ENCODE data around the gene NCDN.

Gene NCDN

GRCh38 chr1:35605071-35605866 lies 47.7 kb downstream of the NCDN start:
- Histone ChIP-seq H3K36me3 (ENCODE audit: insufficient read depth) (peaks cover 23% of the 10 kb centered on the region; the same call in 1 of the 2 replicates), H3K4me2 (no peak overlapping the region), H3K79me2 (ENCODE audit: insufficient read depth, low read depth) (peaks cover 29% of the 10 kb centered on the region; the same call in 1 of the 2 replicates), H2AFZ (ENCODE audit: low read depth) (no peak overlapping the region), H3K27me3 (ENCODE audit: insufficient read depth, low read depth) (no peaks in the 10 kb centered on the region), H3K9ac (no peak overlapping the region), H3K4me1 (ENCODE audit: low read depth, poor library complexity, severe bottlenecking) (no peaks in the 10 kb centered on the region), H4K20me1 (ENCODE audit: insufficient read depth) (peaks cover 13% of the 10 kb centered on the region; the same call in 1 of the 2 replicates), H3K27ac (no peak overlapping the region), H3K4me3 (IDR thresholded peaks at IDR 0.05; ENCODE audit: insufficient read depth, low read depth, low read length) (no peak overlapping the region)
- TF ChIP-seq, protein P1, sequence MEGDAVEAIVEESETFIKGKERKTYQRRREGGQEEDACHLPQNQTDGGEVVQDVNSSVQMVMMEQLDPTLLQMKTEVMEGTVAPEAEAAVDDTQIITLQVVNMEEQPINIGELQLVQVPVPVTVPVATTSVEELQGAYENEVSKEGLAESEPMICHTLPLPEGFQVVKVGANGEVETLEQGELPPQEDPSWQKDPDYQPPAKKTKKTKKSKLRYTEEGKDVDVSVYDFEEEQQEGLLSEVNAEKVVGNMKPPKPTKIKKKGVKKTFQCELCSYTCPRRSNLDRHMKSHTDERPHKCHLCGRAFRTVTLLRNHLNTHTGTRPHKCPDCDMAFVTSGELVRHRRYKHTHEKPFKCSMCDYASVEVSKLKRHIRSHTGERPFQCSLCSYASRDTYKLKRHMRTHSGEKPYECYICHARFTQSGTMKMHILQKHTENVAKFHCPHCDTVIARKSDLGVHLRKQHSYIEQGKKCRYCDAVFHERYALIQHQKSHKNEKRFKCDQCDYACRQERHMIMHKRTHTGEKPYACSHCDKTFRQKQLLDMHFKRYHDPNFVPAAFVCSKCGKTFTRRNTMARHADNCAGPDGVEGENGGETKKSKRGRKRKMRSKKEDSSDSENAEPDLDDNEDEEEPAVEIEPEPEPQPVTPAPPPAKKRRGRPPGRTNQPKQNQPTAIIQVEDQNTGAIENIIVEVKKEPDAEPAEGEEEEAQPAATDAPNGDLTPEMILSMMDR (conservative IDR thresholded peaks at IDR 0.05; ENCODE audit: low read depth, low read length): no peak

DNA sequence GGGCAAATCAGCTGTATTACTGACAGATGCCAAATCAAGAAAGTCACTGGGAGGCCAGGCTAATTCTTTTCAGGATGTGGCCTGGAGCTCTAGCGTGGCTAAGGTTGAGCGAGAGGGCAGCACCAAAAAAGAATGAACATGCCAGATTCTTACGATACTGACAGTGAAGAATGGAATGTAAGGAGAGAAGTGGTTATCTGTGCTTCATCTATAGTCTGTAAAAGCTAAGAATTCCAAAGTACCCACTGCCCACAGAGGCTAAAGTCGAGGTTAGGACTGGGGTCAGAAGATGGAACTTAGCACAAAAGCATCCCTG lies 48.2 kb downstream of the NCDN start:
- peaks cover 34% of the 10 kb centered on the region; the same call in 1 of the 2 replicates for H3K79me2 ChIP-seq (ENCODE audit: insufficient read depth, low read depth)
- H3K27me3 ChIP-seq (ENCODE audit: insufficient read depth, low read depth): no peaks in the 10 kb centered on the region
- no peaks in the 10 kb centered on the region for H3K4me1 ChIP-seq (ENCODE audit: low read depth, poor library complexity, severe bottlenecking)
- H3K4me2 ChIP-seq: no peak overlapping the region
- TF ChIP-seq, protein P1 (conservative IDR thresholded peaks at IDR 0.05; ENCODE audit: low read depth, low read length): no peak
- H3K4me3 ChIP-seq (IDR thresholded peaks at IDR 0.05; ENCODE audit: insufficient read depth, low read depth, low read length): no peak overlapping the region
- H3K9ac ChIP-seq: no peak overlapping the region
- H4K20me1 ChIP-seq (ENCODE audit: insufficient read depth): peaks cover 13% of the 10 kb centered on the region; the same call in 1 of the 2 replicates
- no peak overlapping the region for H2AFZ ChIP-seq (ENCODE audit: low read depth)
- no peak overlapping the region for H3K27ac ChIP-seq
- H3K36me3 ChIP-seq (ENCODE audit: insufficient read depth): peaks cover 23% of the 10 kb centered on the region; the same call in 1 of the 2 replicates

GRCh38 chr1:35611655-35612054 lies 54.1 kb downstream of the NCDN start:
- H3K9ac ChIP-seq: no peak overlapping the region
- no peak overlapping the region for H3K27ac ChIP-seq
- H3K27me3 ChIP-seq (ENCODE audit: insufficient read depth, low read depth): no peaks in the 10 kb centered on the region
- peaks cover 74% of the 10 kb centered on the region; the same call in 1 of the 2 replicates for H3K79me2 ChIP-seq (ENCODE audit: insufficient read depth, low read depth)
- H4K20me1 ChIP-seq (ENCODE audit: insufficient read depth): 0 out of 2 replicates have a peak, but pooled peaks cover 4% of the 10 kb centered on the region
- no peak overlapping the region for H3K4me3 ChIP-seq (IDR thresholded peaks at IDR 0.05; ENCODE audit: insufficient read depth, low read depth, low read length)
- TF ChIP-seq, protein P1 (conservative IDR thresholded peaks at IDR 0.05; ENCODE audit: low read depth, low read length): no peak
- H3K4me2 ChIP-seq: no peak overlapping the region
- no peak overlapping the region for H2AFZ ChIP-seq (ENCODE audit: low read depth)
- peaks cover 17% of the 10 kb centered on the region; the same call in 1 of the 2 replicates for H3K36me3 ChIP-seq (ENCODE audit: insufficient read depth)
- H3K4me1 ChIP-seq (ENCODE audit: low read depth, poor library complexity, severe bottlenecking): no peaks in the 10 kb centered on the region

- 0 out of 2 replicates have a peak, but pooled peaks cover 7% of the 10 kb centered on the region for H4K20me1 ChIP-seq (ENCODE audit: insufficient read depth)
- no peak overlapping the region for H2AFZ ChIP-seq (ENCODE audit: low read depth)
- TF ChIP-seq, protein P1 (conservative IDR thresholded peaks at IDR 0.05; ENCODE audit: low read depth, low read length): no peak
- H3K4me1 ChIP-seq (ENCODE audit: low read depth, poor library complexity, severe bottlenecking): no peaks in the 10 kb centered on the region
- peaks cover 80% of the 10 kb centered on the region; the same call in 1 of the 2 replicates for H3K79me2 ChIP-seq (ENCODE audit: insufficient read depth, low read depth)
- H3K4me3 ChIP-seq (IDR thresholded peaks at IDR 0.05; ENCODE audit: insufficient read depth, low read depth, low read length): no peak overlapping the region
- H3K4me2 ChIP-seq: no peak overlapping the region
- H3K36me3 ChIP-seq (ENCODE audit: insufficient read depth): peaks cover 7% of the 10 kb centered on the region; the same call in 1 of the 2 replicates
- H3K9ac ChIP-seq: no peak overlapping the region
- H3K27ac ChIP-seq: no peak overlapping the region
- no peaks in the 10 kb centered on the region for H3K27me3 ChIP-seq (ENCODE audit: insufficient read depth, low read depth)
Measured at GRCh38 chr1:35615440-35615839, 57.8 kb downstream of the NCDN start.

All from KMS-11 (cell line).